Progenitor cell of endocrine pancreas (in vitro differentiated cells): Measurements from ENCODE around the gene PRM1. TPM values are rescaled to one million over a fixed set of nuclear protein-coding genes. Genes with fewer than 3 reads are reported as not detected.
A peak's percentile ranks its signal among the peaks of the same experiment; 100 is the strongest.

Source experiments
- DNase-seq: peaks from one replicate; pipeline ENCODE4 v3.0.0; 2021; ENCODE audit warnings: low spot score; ENCODE audit not compliant: unreplicated experiment
- H3K27ac Mint-ChIP-seq: 2 replicates; pipeline ENCODE4 v1.8.0; 2021; ENCODE audit warnings: mild to moderate bottlenecking, moderate library complexity, mixed read lengths
- H3K27me3 Mint-ChIP-seq: 2 replicates; pipeline ENCODE4 v1.8.0; 2021; ENCODE audit warnings: mixed read lengths
- H3K36me3 Mint-ChIP-seq: 2 replicates; pipeline ENCODE4 v1.8.0; 2022; ENCODE audit warnings: mixed read lengths; ENCODE audit not compliant: insufficient read depth
- H3K4me1 Mint-ChIP-seq: 2 replicates; pipeline ENCODE4 v1.8.0; 2021; ENCODE audit warnings: low read depth, mixed read lengths
- H3K4me3 Mint-ChIP-seq: 2 replicates; pipeline ENCODE4 v1.8.0; 2021; ENCODE audit warnings: low read depth, mild to moderate bottlenecking, moderate library complexity, mixed read lengths
- H3K9me3 Mint-ChIP-seq: 2 replicates; pipeline ENCODE4 v1.8.0; 2021; ENCODE audit warnings: low read depth, mixed read lengths
- CTCF ChIP-seq: fragments of 200-600 bp; sonication (generic); IDR thresholded peaks from one replicate; pipeline ENCODE4 v1.5.0; 2021; ENCODE audit warnings: antibody characterized with exemption, mild to moderate bottlenecking; ENCODE audit not compliant: unreplicated experiment
- long read RNA-seq: library from polyadenylated mRNA; unstranded; transcript quantifications from one replicate; pipeline ENCODE4 v2.0.0, GENCODE V29; 2020
- total RNA-seq: library from RNA; stranded (reverse); gene quantifications from 2 replicates; pipeline ENCODE4 v1.2.1, GENCODE V29; 2021

PRM1 gene, protein sequence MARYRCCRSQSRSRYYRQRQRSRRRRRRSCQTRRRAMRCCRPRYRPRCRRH
- total RNA-seq, result not detected in 2 replicates
- long read RNA-seq, result 0 reads

DNA sequence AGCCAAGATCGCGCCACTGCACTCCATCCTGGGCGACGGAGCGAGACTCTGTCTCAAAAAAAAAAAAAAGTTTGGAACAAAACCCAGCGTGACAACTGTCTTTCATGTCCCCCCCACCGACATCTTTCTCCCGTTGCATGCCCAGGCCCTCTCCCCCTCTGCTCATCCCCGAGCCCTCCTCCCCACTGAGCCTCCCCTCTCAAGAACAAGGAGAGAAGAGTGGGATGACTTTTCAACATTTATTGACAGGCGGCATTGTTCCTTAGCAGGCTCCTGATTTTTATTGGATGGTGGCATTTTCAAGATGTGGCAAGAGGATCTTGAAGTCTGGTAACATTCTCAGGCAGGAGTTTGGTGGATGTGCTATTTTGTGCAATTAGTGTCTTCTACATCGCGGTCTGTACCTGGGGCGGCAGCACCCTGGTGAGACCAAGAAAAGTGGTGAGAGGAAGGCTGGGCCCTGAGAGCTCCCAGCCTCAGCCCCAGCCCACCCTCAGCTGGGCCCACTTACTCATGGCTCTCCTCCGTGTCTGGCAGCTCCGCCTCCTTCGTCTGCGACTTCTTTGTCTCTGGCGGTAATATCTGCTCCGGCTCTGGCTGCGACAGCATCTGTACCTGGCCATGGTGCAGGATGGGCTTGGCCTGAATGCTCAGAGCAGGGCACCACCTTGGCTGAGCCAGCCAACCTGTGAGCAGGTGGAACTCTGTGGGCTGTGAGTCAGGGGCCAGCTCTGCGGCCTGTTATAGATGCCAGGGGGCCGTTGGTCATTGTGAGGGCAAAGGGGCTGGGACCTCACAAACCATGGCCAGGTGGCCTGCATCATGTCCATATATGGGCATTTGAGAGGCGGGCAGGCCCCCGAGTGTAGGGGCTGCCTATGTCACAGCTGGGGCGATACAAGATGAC, at the start of gene PRM1:
TSS of gene PRM1 (minus strand) at position 715 of the 907 bp plus-strand sequence. CDS start at position 623, 92 bp downstream.
- H3K9me3 Mint-ChIP-seq, result peaks cover 2% of the 10 kb centered on the region
- peak within 1 kb of the TSS; percentile 80 for H3K27ac Mint-ChIP-seq
- DNase-seq, result no peak
- H3K4me3 Mint-ChIP-seq, result no peak within 1 kb of the TSS
- H3K36me3 Mint-ChIP-seq, result no peaks in the 10 kb centered on the region
- no peak for TF ChIP-seq CTCF
- H3K4me1 Mint-ChIP-seq, result peaks cover 29% of the 10 kb centered on the region
- no peaks in the 10 kb centered on the region for H3K27me3 Mint-ChIP-seq

DNA sequence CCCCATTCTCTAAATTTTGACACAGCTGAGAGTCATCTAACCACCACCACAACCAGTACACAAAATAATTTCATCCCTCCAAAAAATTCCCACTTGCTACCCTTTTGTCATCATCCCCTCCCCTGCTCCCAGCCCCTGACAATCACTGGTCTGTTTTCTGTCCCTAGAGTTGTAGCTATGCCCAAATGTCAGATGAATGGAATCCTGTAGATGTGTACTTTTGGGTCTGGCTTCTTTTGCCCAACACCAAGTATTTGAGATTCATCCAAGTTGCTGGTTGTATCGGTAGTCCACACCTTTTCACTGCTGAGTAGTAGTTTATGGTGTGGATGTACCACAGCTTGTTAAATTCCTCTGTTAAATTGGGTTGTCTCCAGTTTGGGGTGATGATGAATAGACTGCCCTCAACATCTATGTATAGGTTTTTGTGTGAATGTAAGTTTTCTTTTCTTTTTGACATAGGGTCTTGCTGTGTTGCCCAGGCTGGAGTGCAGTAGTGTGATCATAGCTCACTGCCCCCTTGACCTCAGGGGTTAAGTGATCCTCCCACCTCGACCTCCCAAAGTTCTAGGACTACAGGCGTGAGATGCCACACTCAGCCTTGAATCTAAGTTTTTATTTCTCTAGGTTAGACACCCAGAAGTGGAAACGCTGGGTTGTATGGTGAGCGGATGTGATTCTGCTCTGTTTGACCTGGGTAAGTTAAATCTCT, 49.6 kb upstream of the PRM1 start:
- Mint-ChIP-seq H3K9me3 (no peaks in the 10 kb centered on the region), H3K27ac (no peak overlapping the region)

DNA sequence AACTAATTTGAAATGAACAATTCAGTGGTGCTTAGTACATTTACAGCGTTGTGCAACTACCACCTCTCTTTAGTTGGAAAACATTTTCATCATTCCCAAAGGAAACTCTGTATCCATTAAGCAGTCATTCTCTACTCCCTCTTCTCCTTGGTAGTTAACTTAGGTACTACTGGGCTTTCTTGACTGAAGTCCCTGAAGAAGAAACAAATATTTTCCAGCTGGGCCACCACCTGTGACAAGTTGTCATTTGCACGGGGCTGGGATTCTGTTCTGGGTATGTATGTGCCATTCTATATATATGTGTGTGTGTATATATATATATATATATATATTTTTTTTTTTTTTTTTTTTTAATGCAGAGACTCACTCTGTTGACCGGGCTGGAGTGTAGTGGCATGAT, 48.8 kb upstream of the PRM1 start:
- TF ChIP-seq CTCF, result no peak
- no peak overlapping the region for H3K4me3 Mint-ChIP-seq
- H3K27me3 Mint-ChIP-seq, result no peaks in the 10 kb centered on the region
- H3K9me3 Mint-ChIP-seq, result no peaks in the 10 kb centered on the region
- H3K4me1 Mint-ChIP-seq, result peaks cover 4% of the 10 kb centered on the region
- DNase-seq, result no peak
- H3K27ac Mint-ChIP-seq, result no peak overlapping the region
- peaks cover under 1% of the 10 kb centered on the region for H3K36me3 Mint-ChIP-seq

More for the DNA sequence above, 49.6 kb upstream of the PRM1 start:
- H3K27me3 Mint-ChIP-seq, result no peaks in the 10 kb centered on the region
- DNase-seq, result no peak
- no peak overlapping the region for H3K4me3 Mint-ChIP-seq
- peaks cover 1% of the 10 kb centered on the region for H3K36me3 Mint-ChIP-seq
- no peak for TF ChIP-seq CTCF
- H3K4me1 Mint-ChIP-seq, result peaks cover 4% of the 10 kb centered on the region

DNA sequence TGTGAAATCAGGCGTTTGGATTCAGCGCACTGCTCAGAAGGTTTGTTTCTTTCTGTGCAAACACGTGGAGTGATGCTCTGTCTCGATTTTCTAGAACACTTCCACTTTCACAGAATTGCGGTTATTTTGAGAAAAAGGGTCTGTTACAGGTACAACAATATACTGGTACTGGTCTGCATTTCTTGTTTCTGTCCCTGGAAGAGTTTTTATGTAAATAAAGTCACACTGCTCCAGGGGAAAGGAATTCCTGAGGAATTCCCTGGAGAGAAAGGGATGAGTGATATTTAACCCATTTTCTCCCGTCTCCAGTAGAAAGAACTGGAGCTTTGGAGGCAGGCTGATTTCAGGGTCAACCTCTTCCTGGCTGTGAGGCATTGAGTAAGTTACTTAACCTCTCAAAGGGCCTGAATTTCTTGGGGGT, 48.0 kb upstream of the PRM1 start:
- no peaks in the 10 kb centered on the region for H3K27me3 Mint-ChIP-seq
- no peaks in the 10 kb centered on the region for H3K36me3 Mint-ChIP-seq
- peaks cover 4% of the 10 kb centered on the region for H3K4me1 Mint-ChIP-seq
- TF ChIP-seq CTCF, result no peak
- H3K27ac Mint-ChIP-seq, result no peak overlapping the region
- H3K4me3 Mint-ChIP-seq, result no peak overlapping the region
- H3K9me3 Mint-ChIP-seq, result no peaks in the 10 kb centered on the region
- DNase-seq, result no peak
